Mesodermal cell (in vitro differentiated cells): ENCODE measurements around the gene GAB2. TPM values are rescaled to one million over a fixed set of nuclear protein-coding genes. Genes with fewer than 3 reads are reported as not detected.
"Not testable (repeated sequence)": the region's sequence is repeated elsewhere in the genome, so short reads cannot be mapped to it uniquely, and the experiment has no call there.

Experiments used
- H3K27ac ChIP-seq: 2 replicates; pipeline ENCODE4 v1.7.0; 2013; ENCODE audit warnings: mild to moderate bottlenecking, low read depth, low read length, moderate library complexity; ENCODE audit not compliant: severe bottlenecking
- H3K36me3 ChIP-seq: 2 replicates; pipeline ENCODE4 v1.7.1; 2013; ENCODE audit warnings: mild to moderate bottlenecking, low read length, moderate library complexity; ENCODE audit not compliant: control insufficient read depth, insufficient read depth
- H3K4me1 ChIP-seq: one replicate; pipeline ENCODE4 v1.7.1; 2013; ENCODE audit warnings: mild to moderate bottlenecking, low read length; ENCODE audit not compliant: insufficient read depth, control insufficient read depth, poor library complexity, severe bottlenecking
- H3K4me3 ChIP-seq: 2 replicates; pipeline ENCODE4 v1.7.0; 2013; ENCODE audit warnings: low read length, control low read depth, mild to moderate bottlenecking; ENCODE audit not compliant: insufficient read depth, poor library complexity, severe bottlenecking; ENCODE audit errors: extremely low read depth
- H3K9me3 ChIP-seq: 2 replicates; pipeline ENCODE4 v1.7.1; 2013; ENCODE audit warnings: mild to moderate bottlenecking, low read length, moderate library complexity; ENCODE audit not compliant: control insufficient read depth
- WGBS, 2 experiments: methylation state at CpG; one replicate each; pipeline ENCODE4 v1.1.5; 2013; ENCODE audit warnings: missing lambda C conversion rate in 2 of 2; ENCODE audit not compliant: insufficient coverage in 2 of 2; 5-methylcytosine and 5-hydroxymethylcytosine counted together
- polyA plus RNA-seq, 2 experiments: library from polyadenylated mRNA; stranded (reverse); fragments of 50-300 nt; gene quantifications; one replicate each; pipeline ENCODE4 v1.2.3, GENCODE V29; 2013

The GAB2 gene, protein sequence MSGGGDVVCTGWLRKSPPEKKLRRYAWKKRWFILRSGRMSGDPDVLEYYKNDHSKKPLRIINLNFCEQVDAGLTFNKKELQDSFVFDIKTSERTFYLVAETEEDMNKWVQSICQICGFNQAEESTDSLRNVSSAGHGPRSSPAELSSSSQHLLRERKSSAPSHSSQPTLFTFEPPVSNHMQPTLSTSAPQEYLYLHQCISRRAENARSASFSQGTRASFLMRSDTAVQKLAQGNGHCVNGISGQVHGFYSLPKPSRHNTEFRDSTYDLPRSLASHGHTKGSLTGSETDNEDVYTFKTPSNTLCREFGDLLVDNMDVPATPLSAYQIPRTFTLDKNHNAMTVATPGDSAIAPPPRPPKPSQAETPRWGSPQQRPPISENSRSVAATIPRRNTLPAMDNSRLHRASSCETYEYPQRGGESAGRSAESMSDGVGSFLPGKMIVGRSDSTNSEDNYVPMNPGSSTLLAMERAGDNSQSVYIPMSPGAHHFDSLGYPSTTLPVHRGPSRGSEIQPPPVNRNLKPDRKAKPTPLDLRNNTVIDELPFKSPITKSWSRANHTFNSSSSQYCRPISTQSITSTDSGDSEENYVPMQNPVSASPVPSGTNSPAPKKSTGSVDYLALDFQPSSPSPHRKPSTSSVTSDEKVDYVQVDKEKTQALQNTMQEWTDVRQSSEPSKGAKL
- polyA plus RNA-seq (2013, experiment 1 of 2): 23.3 TPM
- 20.5 TPM for polyA plus RNA-seq (2013, experiment 2 of 2)

DNA sequence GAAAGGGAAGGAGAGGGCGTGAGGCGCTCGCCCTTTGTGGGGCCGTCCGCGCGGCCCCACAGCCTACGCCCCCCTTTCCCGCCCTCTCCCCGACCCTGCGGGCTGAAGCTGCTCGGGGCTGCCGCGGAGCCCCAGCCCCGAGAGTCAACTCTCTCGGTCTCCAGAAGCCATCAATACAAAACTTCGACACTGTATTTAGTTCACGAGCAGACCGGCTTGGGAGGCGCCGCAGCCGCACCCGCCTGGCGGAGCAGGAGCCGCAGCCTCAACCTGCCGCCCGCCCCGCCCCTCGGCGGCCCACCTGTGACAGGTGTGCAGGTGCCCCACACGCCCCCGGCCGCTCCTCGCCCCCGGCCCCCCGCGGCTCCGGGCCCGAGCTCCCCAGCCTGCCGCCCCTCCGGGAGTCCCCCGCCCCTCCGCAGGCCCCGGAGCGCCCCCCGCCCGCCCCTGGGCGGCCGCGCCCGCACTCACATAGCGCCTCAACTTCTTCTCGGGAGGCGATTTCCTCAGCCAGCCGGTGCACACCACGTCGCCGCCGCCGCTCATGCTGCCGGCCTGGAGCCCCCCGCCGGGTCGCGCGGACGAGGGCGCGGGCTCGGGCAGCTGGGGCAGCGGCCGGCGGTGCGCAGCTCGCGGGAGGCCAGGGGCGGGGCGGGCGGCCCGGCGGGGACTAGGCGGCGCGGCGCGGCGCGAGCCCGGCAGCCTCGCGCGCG is at the start of gene GAB2:
TSS of gene GAB2 (minus strand) at position 646 of the 713 bp plus-strand sequence. CDS start at position 546, 100 bp downstream.
- peaks cover 12% of the 10 kb centered on the region for H3K36me3 ChIP-seq

DNA sequence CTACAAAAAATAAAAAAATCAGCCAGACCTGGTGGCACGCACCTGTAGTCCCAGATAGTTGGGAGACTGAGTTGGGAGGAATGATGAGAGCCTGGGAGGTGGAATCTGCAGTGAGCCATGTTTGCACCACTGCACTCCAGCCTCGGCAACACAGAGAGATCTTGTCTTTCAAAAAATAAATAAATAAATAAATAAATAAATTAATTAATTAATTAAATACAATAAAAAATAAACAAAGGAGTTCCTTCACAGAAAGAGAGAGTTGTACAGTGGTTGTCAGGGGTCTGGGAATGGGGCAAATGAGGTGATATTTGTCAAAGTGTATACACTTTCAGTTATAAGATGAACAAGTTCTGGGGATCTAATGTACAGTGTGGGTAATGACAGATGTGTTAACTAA is 49.8 kb upstream of the GAB2 start:
- Histone ChIP-seq H3K4me1 (no peaks in the 10 kb centered on the region), H3K27ac (no peak overlapping the region), H3K9me3 (no peaks in the 10 kb centered on the region), H3K36me3 (peaks cover 24% of the 10 kb centered on the region), H3K4me3 (no peak overlapping the region)
- no CpG with 5 or more reads among the region's 2 CpGs for WGBS, 2 experiments

More for the DNA sequence above, at the start of gene GAB2:
- WGBS, 2 experiments: 0 to 1% methylated on average over 29 to 50 of the region's 93 CpGs
- H3K27ac ChIP-seq: peak within 1 kb of the TSS; percentile 97
- H3K9me3 ChIP-seq: no peaks in the 10 kb centered on the region
- H3K4me3 ChIP-seq: peak within 1 kb of the TSS; percentile 71
- peaks cover 11% of the 10 kb centered on the region for H3K4me1 ChIP-seq

DNA sequence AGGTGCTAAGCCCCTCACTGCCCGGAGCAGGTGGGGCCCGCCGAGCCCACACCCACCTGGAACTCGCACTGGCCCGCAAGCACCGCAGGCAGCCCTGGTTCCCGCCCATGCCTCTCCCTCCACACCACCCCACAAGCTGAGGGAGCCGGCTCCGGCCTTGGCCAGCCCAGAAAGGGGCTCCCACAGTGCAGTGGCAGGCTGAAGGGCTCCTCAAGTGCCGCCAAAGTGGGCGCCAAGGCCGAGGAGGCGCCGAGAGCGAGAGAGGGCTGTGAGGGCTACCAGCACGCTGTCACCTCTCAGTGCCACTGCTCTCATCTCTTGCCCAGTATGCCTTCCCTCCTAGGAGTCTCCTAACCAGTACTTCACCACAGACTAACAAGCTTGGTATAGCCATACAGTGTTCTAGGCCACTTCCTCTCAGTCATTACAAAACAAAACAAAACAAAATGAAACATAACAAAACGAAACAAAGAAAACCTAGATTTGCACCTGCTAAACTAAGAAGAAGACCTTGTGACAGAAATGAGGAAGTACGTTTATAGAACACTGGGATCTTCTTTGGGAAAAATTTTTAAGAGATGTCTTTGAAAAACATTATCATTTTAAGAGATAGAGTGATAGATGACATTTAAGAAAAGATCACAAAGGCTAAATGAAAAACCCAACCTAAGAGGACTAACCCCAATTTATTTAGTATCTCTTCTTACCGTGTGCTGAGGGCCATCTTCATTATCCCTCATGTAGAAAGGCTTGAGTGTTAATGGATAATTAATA is 47.7 kb upstream of the GAB2 start:
- no peak overlapping the region for H3K4me3 ChIP-seq
- H3K9me3 ChIP-seq: no peaks in the 10 kb centered on the region
- peaks cover 32% of the 10 kb centered on the region for H3K36me3 ChIP-seq
- 95 to 97% methylated on average over 12 of the region's 19 CpGs for whole genome bisulfite sequencing, 2 experiments
- no peaks in the 10 kb centered on the region for H3K4me1 ChIP-seq
- H3K27ac ChIP-seq: no peak overlapping the region

DNA sequence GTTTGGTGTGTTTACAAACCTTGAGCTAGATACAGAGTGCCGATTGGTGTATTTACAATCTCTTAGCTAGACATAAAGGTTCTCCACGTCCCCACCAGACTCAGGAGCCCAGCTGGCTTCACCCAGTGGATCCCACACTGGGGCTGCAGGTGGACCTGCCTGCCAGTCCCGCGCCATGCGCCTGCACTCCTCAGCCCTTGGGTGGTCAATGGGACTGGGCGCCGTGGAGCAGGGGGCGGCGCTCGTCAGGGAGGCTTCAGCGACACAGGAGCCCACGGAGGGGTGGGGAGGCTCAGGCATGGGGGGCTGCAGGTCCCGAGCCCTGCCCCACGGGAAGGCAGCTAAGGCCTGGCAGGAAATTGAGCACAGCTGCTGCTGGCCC is 47.2 kb upstream of the GAB2 start:
- H3K4me1 ChIP-seq, H3K4me3 ChIP-seq, H3K9me3 ChIP-seq, H3K27ac ChIP-seq: not testable (repeated sequence)
- H3K36me3 ChIP-seq: peaks cover 36% of the 10 kb centered on the region
- WGBS, 2 experiments: 97 to 100% methylated on average over 5 to 11 of the region's 14 CpGs

DNA sequence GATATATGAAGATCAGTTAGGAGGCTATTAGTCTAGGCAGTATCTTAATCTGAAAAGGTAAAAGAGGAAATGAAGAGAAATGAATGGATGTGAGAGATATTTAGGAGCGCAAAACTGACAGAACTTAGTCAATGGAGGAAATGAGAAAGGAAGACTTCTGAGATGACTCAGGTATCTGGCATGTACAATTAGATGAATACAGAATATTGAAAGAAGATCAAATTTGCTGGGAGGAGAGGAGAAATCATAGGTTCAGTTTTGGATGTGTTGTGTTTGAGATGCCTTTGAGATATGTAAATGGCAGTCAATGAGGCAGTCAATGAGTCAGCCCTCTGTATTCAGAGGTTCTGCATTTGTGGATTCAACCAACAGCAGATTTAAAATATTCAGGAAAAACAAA is 42.9 kb upstream of the GAB2 start:
- peaks cover 47% of the 10 kb centered on the region for H3K36me3 ChIP-seq
- no peak overlapping the region for H3K4me3 ChIP-seq
- no peaks in the 10 kb centered on the region for H3K9me3 ChIP-seq
- no peak overlapping the region for H3K27ac ChIP-seq
- WGBS, 2 experiments: 91 to 100% methylated on average over 1 of the region's 1 CpG
- H3K4me1 ChIP-seq: no peaks in the 10 kb centered on the region

DNA sequence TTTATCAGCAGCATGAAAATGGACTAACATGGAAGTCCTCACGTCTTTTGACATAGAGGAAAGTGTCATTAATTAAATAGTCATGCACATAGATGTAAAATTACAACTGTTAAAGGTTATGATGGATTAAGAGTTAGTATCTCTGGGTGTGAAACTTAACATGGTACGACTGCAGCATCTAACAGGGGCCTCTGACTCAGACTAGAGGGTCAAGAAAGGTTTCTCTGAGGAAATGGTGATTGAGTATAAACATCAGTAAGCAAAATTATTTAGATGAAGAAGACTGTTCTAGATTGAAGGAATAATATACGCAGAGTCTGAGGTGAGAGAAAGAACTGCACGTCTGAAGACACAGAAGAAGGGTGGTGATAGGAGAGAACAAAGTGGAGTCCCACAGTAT is 42.1 kb upstream of the GAB2 start:
- no peaks in the 10 kb centered on the region for H3K4me1 ChIP-seq
- no peak overlapping the region for H3K27ac ChIP-seq
- no peak overlapping the region for H3K4me3 ChIP-seq
- WGBS, 2 experiments: 98 to 100% methylated on average over 3 of the region's 4 CpGs
- H3K36me3 ChIP-seq: peaks cover 40% of the 10 kb centered on the region
- H3K9me3 ChIP-seq: no peaks in the 10 kb centered on the region

DNA sequence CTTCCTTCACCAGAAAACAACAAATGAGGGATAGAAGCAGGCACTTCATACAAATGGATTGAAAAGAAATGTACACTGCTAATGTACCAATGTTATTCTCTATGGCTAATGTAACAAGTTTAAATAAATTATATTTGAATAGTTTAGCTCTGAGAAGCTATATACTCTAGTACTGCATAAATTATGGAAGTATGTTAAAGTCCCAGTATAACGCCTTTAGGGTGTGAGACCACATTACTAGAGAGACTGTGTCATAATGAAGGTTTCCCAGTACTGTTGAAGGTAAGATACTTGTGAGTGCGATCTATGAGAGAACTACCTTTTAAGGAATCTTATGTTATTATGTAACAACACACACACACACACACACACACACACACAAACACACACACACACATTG is 39.8 kb upstream of the GAB2 start:
- 100% methylated on average over 1 of the region's 2 CpGs; no CpG with 5 or more reads in 1 of the 2 experiments for WGBS, 2 experiments
- Histone ChIP-seq H3K4me3 (no peak overlapping the region), H3K4me1 (no peaks in the 10 kb centered on the region), H3K27ac (no peak overlapping the region), H3K36me3 (peaks cover 32% of the 10 kb centered on the region), H3K9me3 (no peaks in the 10 kb centered on the region)

DNA sequence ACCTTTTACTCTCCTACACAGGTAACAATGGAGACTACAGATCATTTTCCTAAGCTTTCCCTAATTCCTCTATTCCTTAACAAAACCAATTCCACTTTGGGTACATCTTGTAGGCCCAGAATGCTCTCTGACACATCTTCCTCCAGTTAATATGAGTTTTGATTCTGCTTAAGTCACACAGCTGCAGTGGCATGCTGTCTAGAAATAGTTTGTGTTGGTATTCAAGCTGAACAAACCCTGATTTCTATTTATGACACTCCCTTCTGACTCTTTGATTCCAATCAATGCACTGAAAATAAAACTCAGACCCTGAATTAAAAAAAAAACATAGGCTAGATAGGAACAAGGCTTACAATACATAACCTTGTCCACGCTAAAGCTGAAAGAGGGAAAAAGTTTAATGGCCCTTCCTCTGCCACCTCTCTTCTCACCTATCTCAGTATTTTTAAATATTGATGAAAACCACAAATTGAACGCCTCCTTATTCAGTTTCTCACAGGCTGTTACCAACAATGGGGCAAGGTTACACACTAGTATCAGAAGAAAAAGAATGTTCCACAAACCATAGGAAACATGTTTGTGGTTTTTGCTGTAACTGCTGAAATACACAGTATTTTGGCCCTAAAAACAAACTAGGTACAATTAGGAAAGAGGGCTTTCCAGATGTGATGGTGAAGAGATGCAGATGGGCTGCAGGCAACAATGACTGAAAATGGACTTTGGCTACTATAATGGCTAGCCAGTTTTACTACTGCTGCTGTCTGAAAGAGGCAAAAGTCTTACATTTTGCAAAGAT is 35.7 kb upstream of the GAB2 start:
- Histone ChIP-seq H3K4me1 (no peaks in the 10 kb centered on the region), H3K9me3 (no peaks in the 10 kb centered on the region), H3K4me3 (no peak overlapping the region), H3K36me3 (peaks cover 6% of the 10 kb centered on the region), H3K27ac (no peak overlapping the region)
- 90% methylated on average over 2 of the region's 2 CpGs; no CpG with 5 or more reads in 1 of the 2 experiments for WGBS, 2 experiments

DNA sequence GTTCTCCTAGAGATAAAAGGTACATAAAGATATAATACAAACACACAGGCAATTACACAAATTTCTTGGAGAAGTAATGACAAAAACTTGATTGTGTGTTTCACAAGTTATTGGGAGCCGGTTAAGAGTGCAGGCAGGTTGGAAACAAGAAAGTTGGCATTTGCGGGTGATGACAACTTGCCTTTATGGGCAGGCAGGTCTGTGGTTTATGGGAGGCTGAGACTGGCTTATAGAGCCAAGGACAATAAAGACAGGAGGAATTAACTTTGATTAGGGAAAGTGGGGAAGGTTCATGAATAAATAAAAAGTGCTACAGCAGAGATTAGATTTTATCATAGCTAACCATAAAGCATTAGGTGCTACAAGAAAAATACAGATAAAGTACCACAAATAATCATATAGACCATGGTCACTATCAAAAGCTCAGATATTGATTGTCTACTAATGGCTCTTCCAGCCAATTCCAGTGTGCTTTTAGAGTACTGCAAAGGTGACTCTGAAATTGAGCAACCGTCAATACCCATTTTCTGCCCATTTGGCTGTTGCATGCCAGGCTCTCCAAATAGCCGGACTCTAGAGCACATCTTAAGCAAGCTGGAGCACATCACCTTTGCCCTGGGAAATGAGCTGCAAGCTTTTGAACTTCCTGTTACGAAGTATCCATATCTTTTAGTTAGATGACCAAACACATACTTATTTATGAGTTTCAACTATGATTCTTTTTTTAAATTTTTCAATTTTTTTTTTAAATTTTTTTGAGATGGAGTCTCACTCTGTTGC is 33.9 kb upstream of the GAB2 start:
- Histone ChIP-seq H3K4me1 (no peaks in the 10 kb centered on the region), H3K27ac (no peak overlapping the region), H3K36me3 (peaks cover 4% of the 10 kb centered on the region), H3K4me3 (no peak overlapping the region), H3K9me3 (no peaks in the 10 kb centered on the region)
- WGBS, 2 experiments: 85 to 99% methylated on average over 4 of the region's 5 CpGs
